SK-N-SH treated with all-trans-retinoic acid at 6 μM for 48 hours (cell line): ENCODE results near the gene SUCO.
"Not testable (repeated sequence)": the region's sequence is repeated elsewhere in the genome, so short reads cannot be mapped to it uniquely, and the experiment has no call there.

Experiments
- ARNTL ChIP-seq: fragments of 450-650 bp; formaldehyde crosslinking; IDR thresholded peaks from 2 replicates; pipeline ENCODE4 v1.5.0; 2020; ENCODE audit warnings: low read depth, mild to moderate bottlenecking, moderate library complexity, borderline replicate concordance
- CREB5 ChIP-seq: fragments of 250-450 bp; sonication (Bioruptor Pico); IDR thresholded peaks from 2 replicates; pipeline ENCODE4 v1.5.1; 2020; ENCODE audit warnings: low read depth, mild to moderate bottlenecking, moderate library complexity
- PPARA ChIP-seq: fragments of 250-450 bp; sonication (Bioruptor Pico); IDR thresholded peaks from 2 replicates; pipeline ENCODE4 v1.5.0; 2020; ENCODE audit warnings: mild to moderate bottlenecking, borderline replicate concordance
- TSHZ2 ChIP-seq: fragments of 250-450 bp; sonication (Bioruptor Pico); IDR thresholded peaks from 2 replicates; pipeline ENCODE4 v1.5.0; 2020; ENCODE audit warnings: mild to moderate bottlenecking, moderate library complexity
- ZFP30 ChIP-seq: fragments of 450-650 bp; formaldehyde crosslinking; IDR thresholded peaks from 2 replicates; pipeline ENCODE4 v1.5.0; 2022; ENCODE audit warnings: mild to moderate bottlenecking, moderate library complexity
- ZNF565 ChIP-seq: fragments of 450-650 bp; formaldehyde crosslinking; conservative IDR thresholded peaks from 2 replicates; pipeline ENCODE4 v1.5.0; 2020; ENCODE audit warnings: low read depth, mild to moderate bottlenecking, moderate library complexity

- TF ChIP-seq ZNF565; CREB5; PPARA (CRISPR knock-in tag); ARNTL (CRISPR knock-in tag); TSHZ2 (CRISPR knock-in tag); ZFP30 (CRISPR knock-in tag): not testable (repeated sequence)
Measured at GRCh38 chr1:172595066-172595465, 62.1 kb downstream of the SUCO start.
